ENCODE data around the gene AKTIP. TPM values are rescaled to one million over a fixed set of nuclear protein-coding genes. Genes with fewer than 3 reads are reported as not detected.
"Not testable (repeated sequence)": the region's sequence is repeated elsewhere in the genome, so short reads cannot be mapped to it uniquely, and the experiment has no call there.

Gene AKTIP
- total RNA-seq, 1 experiment from 2014 or later = 6.1 TPM

- DNase-seq (ENCODE audit: low read depth) = no peak
- in situ Hi-C loops (cut with HindIII; ENCODE audit: low pct_unique_long_range_greater_than_20kb, low sequenced_read_pairs) = no loop called here
These were observed 15.8 kb upstream of the AKTIP start for GRCh38 chr16:53518550-53519416.

GRCh38 chr16:53517851-53518250, 14.8 kb upstream of the AKTIP start:
- DNase-seq (ENCODE audit: low read depth) = no peak
- in situ Hi-C loops (cut with HindIII; ENCODE audit: low pct_unique_long_range_greater_than_20kb, low sequenced_read_pairs) = no loop called here

GRCh38 chr16:53515811-53516210, 12.8 kb upstream of the AKTIP start:
- DNase-seq (ENCODE audit: low read depth) = no peak
- in situ Hi-C loops (cut with HindIII; ENCODE audit: low pct_unique_long_range_greater_than_20kb, low sequenced_read_pairs) = no loop called here

DNA sequence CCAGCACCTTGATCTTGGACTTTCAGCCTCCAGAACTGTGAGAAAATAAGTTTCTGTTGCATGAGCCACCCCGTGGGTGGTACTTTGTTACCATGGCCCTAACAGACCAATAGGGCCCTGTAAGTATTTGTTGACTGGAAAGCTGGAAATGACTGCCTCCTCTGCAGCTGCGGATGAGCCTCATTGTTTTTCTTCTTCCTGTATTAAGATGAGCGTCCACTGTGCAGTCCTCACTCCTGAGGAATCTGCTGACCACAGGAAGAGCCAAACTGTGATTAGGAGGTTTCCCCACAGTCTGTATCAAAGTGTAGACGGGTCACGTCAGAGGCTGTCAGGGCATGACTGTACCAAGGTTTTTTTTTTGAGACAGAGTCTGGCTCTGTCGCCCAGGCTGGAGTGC, 12.2 kb upstream of the AKTIP start:
- DNase-seq (ENCODE audit: low read depth) = no peak
- in situ Hi-C loops (cut with HindIII; ENCODE audit: low pct_unique_long_range_greater_than_20kb, low sequenced_read_pairs) = no loop called here

- in situ Hi-C loops (cut with HindIII; ENCODE audit: low pct_unique_long_range_greater_than_20kb, low sequenced_read_pairs); DNase-seq (ENCODE audit: low read depth): not testable (repeated sequence)
These were observed 9.8 kb upstream of the AKTIP start for GRCh38 chr16:53512795-53513194.

GRCh38 chr16:53511403-53512280, 8.6 kb upstream of the AKTIP start:
- in situ Hi-C loops (cut with HindIII; ENCODE audit: low pct_unique_long_range_greater_than_20kb, low sequenced_read_pairs) = no loop called here
- peak; percentile 2 for DNase-seq (ENCODE audit: low read depth)

DNA sequence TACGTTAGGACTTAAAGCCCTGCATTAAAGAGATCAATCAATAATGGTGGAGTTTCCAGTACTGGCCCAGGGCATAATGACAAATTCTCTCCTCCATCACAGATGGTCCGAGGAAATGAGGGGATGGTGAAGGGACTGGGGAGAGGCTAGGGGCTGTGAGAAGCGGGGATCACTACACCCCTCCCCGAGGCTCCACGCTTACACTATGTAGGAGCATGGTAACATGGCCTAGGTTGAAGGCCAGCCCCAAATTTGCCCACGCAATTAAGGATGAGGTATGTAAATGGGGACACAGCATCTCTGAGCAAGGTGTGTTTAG, 8.0 kb upstream of the AKTIP start:
- DNase-seq (ENCODE audit: low read depth) = no peak
- in situ Hi-C loops (cut with HindIII; ENCODE audit: low pct_unique_long_range_greater_than_20kb, low sequenced_read_pairs) = no loop called here

DNA sequence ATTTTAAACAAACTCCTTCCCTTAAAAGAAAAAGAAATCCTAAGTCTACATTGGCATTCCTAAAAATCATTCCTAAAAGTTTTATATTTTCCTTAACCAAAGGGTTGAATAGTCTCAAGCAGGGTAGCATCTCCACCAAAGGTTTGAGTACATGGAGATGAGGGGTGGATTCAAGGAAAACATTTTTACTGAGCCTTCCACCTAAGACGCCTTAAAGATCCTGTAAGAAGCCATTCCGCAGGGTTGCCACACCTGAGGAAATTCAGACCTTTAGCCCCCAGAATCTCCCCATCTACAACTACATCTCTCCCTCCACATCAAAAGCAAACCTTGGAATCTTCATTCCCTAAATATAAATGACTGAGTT, 7.7 kb upstream of the AKTIP start:
- in situ Hi-C loops (cut with HindIII; ENCODE audit: low pct_unique_long_range_greater_than_20kb, low sequenced_read_pairs) = no loop called here

GRCh38 chr16:53509906-53510703, 7.1 kb upstream of the AKTIP start:
- peak; percentile 30 for DNase-seq (ENCODE audit: low read depth)
- in situ Hi-C loops (cut with HindIII; ENCODE audit: low pct_unique_long_range_greater_than_20kb, low sequenced_read_pairs) = no loop called here

More for the DNA sequence above, 7.7 kb upstream of the AKTIP start:
- no peak for DNase-seq (ENCODE audit: low read depth)

- in situ Hi-C loops (cut with HindIII; ENCODE audit: low pct_unique_long_range_greater_than_20kb, low sequenced_read_pairs) = no loop called here
- DNase-seq (ENCODE audit: low read depth) = no peak
These were observed 4.6 kb upstream of the AKTIP start for GRCh38 chr16:53507464-53508179.

DNA sequence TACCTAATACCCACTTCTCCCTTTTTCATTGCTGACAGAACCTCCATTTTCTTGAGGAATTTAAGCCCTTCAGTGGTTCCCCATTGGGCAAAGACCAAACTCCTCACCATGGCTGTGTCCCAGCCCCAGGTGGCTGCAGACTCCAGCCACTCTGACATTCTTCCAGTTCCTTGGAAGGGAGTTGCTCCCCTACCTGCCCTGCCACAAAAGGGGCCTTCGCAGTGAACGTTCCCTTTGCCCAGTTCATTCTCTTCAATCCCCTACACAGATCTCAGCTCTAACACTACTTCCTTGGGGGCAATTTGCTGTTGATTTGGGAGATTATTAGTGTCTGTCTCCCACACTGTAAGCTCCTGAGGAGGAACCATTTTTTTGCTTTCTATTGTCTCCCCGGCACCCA, 3.2 kb upstream of the AKTIP start:
- no peak for DNase-seq (ENCODE audit: low read depth)
- in situ Hi-C loops (cut with HindIII; ENCODE audit: low pct_unique_long_range_greater_than_20kb, low sequenced_read_pairs) = no loop called here

GRCh38 chr16:53504665-53505064, 1.7 kb upstream of the AKTIP start:
- peak; percentile 36 for DNase-seq (ENCODE audit: low read depth)
- in situ Hi-C loops (cut with HindIII; ENCODE audit: low pct_unique_long_range_greater_than_20kb, low sequenced_read_pairs) = no loop called here

DNA sequence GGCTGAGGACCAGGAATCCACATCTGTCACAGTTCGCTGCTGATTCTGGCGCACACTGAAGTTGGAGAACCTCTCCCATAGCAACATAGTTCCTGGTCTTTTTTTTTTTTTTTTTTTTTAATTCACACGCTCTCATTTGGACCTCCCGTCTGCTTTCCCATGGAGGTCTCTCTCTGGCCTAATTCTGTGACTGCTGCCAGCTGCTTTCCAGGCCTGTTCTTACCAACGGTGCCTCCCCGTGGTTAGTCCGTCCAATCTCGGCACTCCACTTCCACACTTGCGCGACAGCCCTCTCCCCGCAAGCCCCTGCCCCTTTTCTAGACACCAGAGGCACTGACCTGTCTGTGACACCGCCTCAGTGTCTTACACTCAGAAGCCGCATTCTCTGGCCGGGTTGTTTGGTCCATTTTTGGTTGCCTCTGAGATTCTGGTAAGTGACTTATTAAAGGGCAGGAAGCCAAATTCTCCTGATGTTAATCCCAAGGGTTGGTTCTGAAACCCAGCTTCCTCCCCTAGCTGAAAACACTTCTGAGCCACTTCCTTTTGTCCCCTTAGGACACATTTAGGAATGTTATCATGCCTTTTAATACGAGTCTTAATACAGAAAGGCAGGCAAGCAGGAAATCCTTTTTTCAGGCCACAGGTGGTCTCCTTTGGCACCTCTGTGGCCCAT, 1.1 kb upstream of the AKTIP start:
- peak; percentile 35 for DNase-seq (ENCODE audit: low read depth)

DNA sequence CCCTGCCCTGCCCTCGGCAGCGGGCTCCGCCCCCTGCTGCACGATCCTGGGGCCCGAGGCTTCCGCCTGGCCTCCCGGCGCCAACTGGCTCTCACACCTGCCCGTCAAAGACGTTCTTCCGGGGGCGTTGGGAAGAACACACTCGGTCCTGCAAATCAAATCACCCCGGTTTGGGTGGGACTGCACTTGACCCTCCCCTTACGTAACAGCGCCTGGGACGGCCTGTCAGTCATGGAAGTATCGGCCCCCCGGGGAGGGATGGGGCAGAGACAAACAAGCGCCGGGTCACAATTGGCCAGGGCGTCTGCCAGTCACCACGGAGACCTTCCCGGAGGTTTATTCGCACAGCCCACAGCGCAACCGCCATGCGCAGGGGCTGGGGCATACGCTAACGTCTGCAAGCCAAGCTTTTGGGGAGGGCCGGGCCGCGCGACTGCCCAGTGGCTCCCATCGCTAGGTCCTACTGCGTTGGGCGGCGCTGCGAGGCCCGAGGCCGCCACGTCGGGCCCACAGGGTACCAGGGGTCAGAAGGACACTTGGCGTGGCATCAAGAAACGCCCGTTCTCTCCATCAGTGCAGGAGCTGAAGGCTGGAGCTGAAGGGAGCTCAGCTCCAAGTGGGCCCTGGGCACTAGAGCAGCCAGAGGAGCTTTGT, 388 bp upstream of the AKTIP start:
- in situ Hi-C loops (cut with HindIII; ENCODE audit: low pct_unique_long_range_greater_than_20kb, low sequenced_read_pairs) = no loop called here

More for the DNA sequence above, 1.1 kb upstream of the AKTIP start:
- in situ Hi-C loops (cut with HindIII; ENCODE audit: low pct_unique_long_range_greater_than_20kb, low sequenced_read_pairs) = no loop called here

GRCh38 chr16:53501216-53501859, 1.7 kb downstream of the AKTIP start:
- DNase-seq (ENCODE audit: low read depth) = no peak
- in situ Hi-C loops (cut with HindIII; ENCODE audit: low pct_unique_long_range_greater_than_20kb, low sequenced_read_pairs) = no loop called here

More for the DNA sequence above, 388 bp upstream of the AKTIP start:
- DNase-seq (ENCODE audit: low read depth) = peak; percentile 100

DNA sequence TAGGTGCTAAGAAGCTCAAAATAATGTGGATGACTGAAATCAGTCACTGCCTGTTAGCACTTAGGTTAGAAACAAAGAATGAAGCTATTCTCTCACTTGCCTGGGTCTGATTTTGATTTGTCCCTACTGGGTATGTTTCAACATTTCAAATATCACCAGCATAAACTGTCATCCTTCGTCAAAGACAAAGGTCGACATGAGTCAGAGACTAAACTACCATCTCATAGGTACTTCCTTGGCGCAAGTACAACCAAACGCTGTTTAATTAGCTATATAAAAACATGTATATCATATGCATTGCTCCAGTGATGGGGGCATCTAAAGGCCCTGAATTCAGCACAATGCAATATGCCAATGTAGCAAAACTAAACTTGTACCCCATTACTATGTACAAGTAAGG, 4.0 kb downstream of the AKTIP start:
- in situ Hi-C loops (cut with HindIII; ENCODE audit: low pct_unique_long_range_greater_than_20kb, low sequenced_read_pairs) = no loop called here
- DNase-seq (ENCODE audit: low read depth) = no peak

DNA sequence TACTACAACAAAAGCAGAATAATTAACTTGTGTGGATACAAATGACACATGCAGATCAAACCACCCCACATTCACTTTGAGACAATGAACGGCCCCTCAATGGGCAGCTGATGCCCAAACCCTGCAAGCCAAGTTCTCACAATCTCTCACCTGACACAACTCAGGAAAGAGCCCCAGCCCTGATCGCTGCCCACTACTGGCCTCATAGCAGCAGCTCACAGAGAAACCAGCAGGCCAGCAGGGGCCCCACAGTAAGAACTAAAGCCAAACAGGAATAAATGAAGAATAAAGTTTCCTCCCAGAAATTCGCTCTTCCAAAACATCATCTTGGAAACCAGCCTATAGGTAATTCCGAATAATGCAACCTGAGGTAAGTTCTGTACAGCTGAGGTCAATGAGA, 7.7 kb downstream of the AKTIP start:
- no peak for DNase-seq (ENCODE audit: low read depth)
- in situ Hi-C loops (cut with HindIII; ENCODE audit: low pct_unique_long_range_greater_than_20kb, low sequenced_read_pairs) = no loop called here

Measured in Caki2 (cell line).